Calu3 (cell line): ENCODE measurements around the gene ELF1. TPM values are rescaled to one million over a fixed set of nuclear protein-coding genes. Genes with fewer than 3 reads are reported as not detected.
"Not testable (repeated sequence)": the region's sequence is repeated elsewhere in the genome, so short reads cannot be mapped to it uniquely, and the experiment has no call there.

Experiments
- BruUV-seq: library from RNA; stranded (reverse); fragments of 400-500 nt; replicated peaks from 2 replicates; lab custom pipeline; 2021; lab: Mats Ljungman, UMichigan
- CTCF ChIA-PET: fragments of 300-600 bp; sonication (Branson Sonifier 250); formaldehyde crosslinking; loops from one replicate; lab custom pipeline; 2022; ENCODE audit warnings: antibody characterized with exemption; lab: Charles Lee
- DNase-seq: peaks from one replicate; pipeline ENCODE4 v3.0.0; 2022
- H3K27ac Mint-ChIP-seq: one replicate; pipeline ENCODE4 v1.8.0; 2022; ENCODE audit warnings: mixed read lengths; ENCODE audit not compliant: unreplicated experiment
- H3K27me3 Mint-ChIP-seq: one replicate; pipeline ENCODE4 v1.8.0; 2022; ENCODE audit warnings: mixed read lengths; ENCODE audit not compliant: unreplicated experiment
- H3K36me3 Mint-ChIP-seq: one replicate; pipeline ENCODE4 v1.8.0; 2022; ENCODE audit warnings: mild to moderate bottlenecking, moderate library complexity, mixed read lengths; ENCODE audit not compliant: insufficient read depth, unreplicated experiment
- H3K4me1 Mint-ChIP-seq: one replicate; pipeline ENCODE4 v1.8.0; 2022; ENCODE audit warnings: mild to moderate bottlenecking, low read depth, mixed read lengths; ENCODE audit not compliant: unreplicated experiment
- H3K4me3 Mint-ChIP-seq: one replicate; pipeline ENCODE4 v1.8.0; 2022; ENCODE audit warnings: mild to moderate bottlenecking, low read depth, moderate library complexity, mixed read lengths; ENCODE audit not compliant: unreplicated experiment
- H3K9me3 Mint-ChIP-seq: one replicate; pipeline ENCODE4 v1.8.0; 2022; ENCODE audit warnings: low read depth, mixed read lengths; ENCODE audit not compliant: unreplicated experiment
- intact Hi-C: fragments of 100-400 bp; cut with micrococcal nuclease; formaldehyde crosslinking; loops from one replicate; pipeline ENCODE4 v1.10.0; 2022; ENCODE audit not compliant: unreplicated experiment
- total RNA-seq: library from RNA; stranded (reverse); gene quantifications from 2 replicates; pipeline ENCODE4 v1.2.3, GENCODE V29; 2022
- TF ChIP-seq, protein P1 (sequence below): fragments of 200-600 bp; IDR thresholded peaks from one replicate; pipeline ENCODE4 v1.8.0; 2022; ENCODE audit warnings: antibody characterized with exemption; ENCODE audit not compliant: unreplicated experiment

The ELF1 gene
- total RNA-seq, 1 experiment from 2014 or later = 63.5 TPM

DNA sequence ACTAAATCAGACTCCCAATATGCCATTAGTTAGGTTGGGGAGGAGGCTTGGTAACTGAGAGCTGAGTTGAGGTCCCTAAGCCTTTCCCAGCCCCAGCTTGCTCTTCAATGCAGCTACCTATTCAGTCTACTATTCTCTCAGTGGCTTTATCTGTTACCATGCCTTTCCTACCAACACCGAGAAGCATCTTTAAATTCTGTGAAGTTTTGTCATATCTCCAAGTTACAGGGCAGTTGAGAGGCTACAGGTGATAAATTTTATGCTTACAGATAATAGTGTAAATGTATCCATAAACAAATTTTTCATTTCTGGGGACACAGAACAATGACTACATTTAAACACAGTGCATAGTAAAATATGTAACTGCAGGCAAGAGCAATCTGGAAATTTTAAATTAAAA lies 110.6 kb downstream of the ELF1 start:
- DNase-seq = no peak
- H3K36me3 Mint-ChIP-seq = no peaks in the 10 kb centered on the region
- H3K4me3 Mint-ChIP-seq = no peak overlapping the region
- no peaks in the 10 kb centered on the region for H3K9me3 Mint-ChIP-seq
- peaks cover 21% of the 10 kb centered on the region for H3K4me1 Mint-ChIP-seq
- H3K27me3 Mint-ChIP-seq = no peaks in the 10 kb centered on the region
- BruUV-seq = no TSS peak
- CTCF ChIA-PET = no interaction called here
- H3K27ac Mint-ChIP-seq = no peak overlapping the region
- TF ChIP-seq, protein P1, sequence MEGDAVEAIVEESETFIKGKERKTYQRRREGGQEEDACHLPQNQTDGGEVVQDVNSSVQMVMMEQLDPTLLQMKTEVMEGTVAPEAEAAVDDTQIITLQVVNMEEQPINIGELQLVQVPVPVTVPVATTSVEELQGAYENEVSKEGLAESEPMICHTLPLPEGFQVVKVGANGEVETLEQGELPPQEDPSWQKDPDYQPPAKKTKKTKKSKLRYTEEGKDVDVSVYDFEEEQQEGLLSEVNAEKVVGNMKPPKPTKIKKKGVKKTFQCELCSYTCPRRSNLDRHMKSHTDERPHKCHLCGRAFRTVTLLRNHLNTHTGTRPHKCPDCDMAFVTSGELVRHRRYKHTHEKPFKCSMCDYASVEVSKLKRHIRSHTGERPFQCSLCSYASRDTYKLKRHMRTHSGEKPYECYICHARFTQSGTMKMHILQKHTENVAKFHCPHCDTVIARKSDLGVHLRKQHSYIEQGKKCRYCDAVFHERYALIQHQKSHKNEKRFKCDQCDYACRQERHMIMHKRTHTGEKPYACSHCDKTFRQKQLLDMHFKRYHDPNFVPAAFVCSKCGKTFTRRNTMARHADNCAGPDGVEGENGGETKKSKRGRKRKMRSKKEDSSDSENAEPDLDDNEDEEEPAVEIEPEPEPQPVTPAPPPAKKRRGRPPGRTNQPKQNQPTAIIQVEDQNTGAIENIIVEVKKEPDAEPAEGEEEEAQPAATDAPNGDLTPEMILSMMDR = no peak
- intact Hi-C loops = no loop called here

DNA sequence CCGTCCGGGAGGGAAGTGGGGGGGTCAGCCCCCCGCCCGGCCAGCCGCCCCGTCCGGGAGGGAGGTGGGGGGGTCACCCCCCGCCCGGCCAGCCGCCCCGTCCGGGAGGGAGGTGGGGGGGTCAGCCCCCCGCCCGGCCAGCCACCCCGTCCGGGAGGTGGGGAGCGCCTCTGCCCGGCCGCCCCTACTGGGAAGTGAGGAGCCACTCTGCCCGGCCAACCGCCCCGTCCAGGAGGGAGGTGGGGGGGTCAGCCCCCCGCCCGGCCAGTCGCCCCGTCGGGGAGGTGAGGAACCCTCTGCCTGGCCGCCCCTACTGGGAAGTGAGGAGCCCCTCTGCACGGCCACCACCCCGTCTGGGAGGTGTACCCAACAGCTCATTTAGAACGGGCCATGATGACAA lies 118.1 kb downstream of the ELF1 start:
- intact Hi-C loops, H3K27me3 Mint-ChIP-seq, CTCF ChIA-PET, H3K36me3 Mint-ChIP-seq, DNase-seq, H3K9me3 Mint-ChIP-seq, H3K4me1 Mint-ChIP-seq, BruUV-seq, H3K27ac Mint-ChIP-seq, H3K4me3 Mint-ChIP-seq: not testable (repeated sequence)

DNA sequence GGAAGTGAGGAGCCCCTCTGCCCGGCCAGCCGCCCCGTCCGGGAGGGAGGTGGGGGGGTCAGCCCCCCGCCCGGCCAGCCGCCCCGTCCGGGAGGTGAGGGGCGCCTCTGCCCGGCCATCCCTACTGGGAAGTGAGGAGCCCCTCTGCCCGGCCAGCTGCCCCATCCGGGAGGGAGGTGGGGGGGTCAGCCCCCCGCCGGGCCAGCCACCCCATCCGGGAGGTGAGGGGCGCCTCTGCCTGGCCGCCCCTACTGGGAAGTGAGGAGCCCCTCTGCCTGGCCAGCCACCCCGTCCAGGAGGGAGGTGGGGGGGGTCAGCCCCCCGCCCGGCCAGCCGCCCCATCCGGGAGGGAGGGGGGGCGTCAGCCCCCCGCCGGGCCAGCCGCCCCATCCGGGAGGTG lies 118.5 kb downstream of the ELF1 start:
- DNase-seq, BruUV-seq, H3K27me3 Mint-ChIP-seq, H3K4me3 Mint-ChIP-seq, intact Hi-C loops, H3K9me3 Mint-ChIP-seq, H3K36me3 Mint-ChIP-seq, H3K27ac Mint-ChIP-seq, CTCF ChIA-PET: not testable (repeated sequence)
- peaks cover 12% of the 10 kb centered on the region for H3K4me1 Mint-ChIP-seq

DNA sequence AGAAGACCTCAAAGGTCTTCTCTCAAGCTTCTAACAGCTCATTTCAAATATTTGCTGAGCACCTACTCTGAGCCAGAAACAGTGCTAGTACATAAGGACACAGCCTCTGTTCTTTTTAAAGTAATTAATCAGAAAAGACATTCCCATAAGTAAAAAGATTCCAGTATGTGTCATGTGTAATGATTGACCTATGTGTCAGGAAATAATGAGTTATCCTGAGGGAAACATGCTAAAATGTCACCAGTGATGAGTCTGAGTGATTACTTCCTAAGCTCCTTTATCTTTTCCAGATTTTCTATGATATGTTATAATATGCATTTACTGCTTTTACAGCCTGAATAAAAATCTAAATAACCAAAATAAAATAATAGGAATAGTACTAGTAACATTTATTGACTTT lies 122.1 kb downstream of the ELF1 start:
- no peak overlapping the region for H3K4me3 Mint-ChIP-seq
- BruUV-seq = no TSS peak
- DNase-seq = no peak
- no peak overlapping the region for H3K27ac Mint-ChIP-seq
- TF ChIP-seq, protein P1 = no peak
- H3K4me1 Mint-ChIP-seq = peaks cover 21% of the 10 kb centered on the region
- H3K27me3 Mint-ChIP-seq = no peaks in the 10 kb centered on the region
- intact Hi-C loops = no loop called here
- H3K9me3 Mint-ChIP-seq = no peaks in the 10 kb centered on the region
- peaks cover 11% of the 10 kb centered on the region for H3K36me3 Mint-ChIP-seq
- CTCF ChIA-PET = no interaction called here

DNA sequence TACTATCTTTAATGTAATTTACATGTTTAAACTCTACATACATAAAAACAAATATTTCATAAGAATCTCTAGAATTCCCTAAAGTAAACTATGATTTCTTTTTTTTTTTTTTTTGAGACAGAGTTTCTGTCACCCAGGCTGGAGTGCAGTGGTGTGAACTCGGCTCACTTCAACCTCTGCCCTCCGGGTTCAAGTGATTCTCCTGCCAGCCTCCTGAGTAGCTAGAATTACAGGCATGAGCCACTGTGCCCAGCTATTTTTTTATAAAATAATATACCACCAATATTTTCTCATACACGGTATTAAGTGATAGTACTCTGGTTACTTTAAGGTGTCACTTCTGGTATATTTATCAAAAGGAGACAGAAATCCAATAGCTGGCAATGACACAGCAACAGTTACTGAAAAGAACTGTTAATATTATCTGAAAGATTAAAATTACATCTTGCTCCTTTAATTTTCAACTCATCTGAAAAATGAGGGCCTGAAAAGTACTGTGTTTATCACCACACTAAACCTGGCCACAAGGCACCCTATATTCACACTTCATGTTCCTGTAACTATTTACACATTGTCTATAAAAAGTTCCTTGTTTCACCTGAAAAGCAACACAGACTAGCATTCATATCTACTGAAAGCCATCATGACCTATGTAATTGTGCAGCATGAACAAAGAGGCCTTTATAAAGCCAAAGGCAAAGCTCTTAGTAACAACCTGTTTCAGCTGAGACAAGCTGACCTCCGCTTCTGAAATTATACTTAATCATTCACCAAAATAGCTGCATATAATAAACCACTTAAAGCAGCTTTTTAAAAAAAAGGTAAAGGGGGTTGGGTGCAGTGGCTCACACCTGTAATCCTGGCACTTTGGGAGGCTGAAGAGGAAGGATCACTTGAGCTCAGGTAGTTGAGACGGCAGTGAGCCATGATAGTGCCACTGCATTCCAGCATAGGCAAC lies 123.6 kb downstream of the ELF1 start:
- Mint-ChIP-seq H3K27ac (peak overlapping the region; percentile 93), H3K36me3 (peaks cover 11% of the 10 kb centered on the region), H3K4me3 (peak overlapping the region; percentile 43), H3K4me1 (peaks cover 21% of the 10 kb centered on the region), H3K9me3 (no peaks in the 10 kb centered on the region), H3K27me3 (no peaks in the 10 kb centered on the region)
- intact Hi-C loops = no loop called here
- peak; percentile 43 for DNase-seq
- TF ChIP-seq, protein P1 = no peak
- CTCF ChIA-PET = interaction anchor here (0.7 to 1.5 kb wide), 7 partner anchors 15 to 1644 kb away, joined by 3 to 6 read pairs (median 4); no protein-coding TSS in a partner anchor
- BruUV-seq = no TSS peak

DNA sequence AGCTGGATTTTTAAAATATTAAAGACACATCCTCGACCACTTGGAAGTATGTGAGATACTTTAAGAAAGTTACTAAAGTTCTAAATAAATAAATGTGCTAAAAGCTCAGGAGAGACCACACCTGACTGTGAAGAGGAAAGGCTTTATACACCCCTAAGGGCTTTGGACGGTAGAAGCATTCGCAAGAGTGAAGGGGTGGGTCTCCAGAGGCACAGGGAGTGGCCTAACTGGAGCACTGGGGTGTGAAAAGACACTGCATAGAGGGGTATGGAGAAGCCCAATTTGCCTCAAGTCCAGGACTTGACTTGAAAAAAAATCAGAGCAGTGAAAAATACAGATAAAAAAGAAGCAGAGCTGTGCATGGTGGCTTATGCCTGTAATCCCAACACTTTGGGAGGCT lies 125.5 kb downstream of the ELF1 start:
- H3K36me3 Mint-ChIP-seq = peaks cover 11% of the 10 kb centered on the region
- H3K27me3 Mint-ChIP-seq, intact Hi-C loops, CTCF ChIA-PET, BruUV-seq, H3K9me3 Mint-ChIP-seq, DNase-seq: not testable (repeated sequence)
- H3K27ac Mint-ChIP-seq = peak overlapping the region; percentile 62
- peak overlapping the region; percentile 34 for H3K4me3 Mint-ChIP-seq
- peaks cover 21% of the 10 kb centered on the region for H3K4me1 Mint-ChIP-seq
